Measurements from ENCODE around the gene MYLK2.

- no peak for TF ChIP-seq CTCF (conservative IDR thresholded peaks at IDR 0.05; ENCODE audit: low read length)
- no peak for TF ChIP-seq EZH2phosphoT487 (IDR thresholded peaks at IDR 0.05; ENCODE audit: borderline replicate concordance)
Measured at GRCh38 chr20:31830406-31830981, 11.3 kb downstream of the MYLK2 start.
